GM23338 (cell line): Measurements from ENCODE around the gene PKDCC. TPM values are rescaled to one million over a fixed set of nuclear protein-coding genes. Genes with fewer than 3 reads are reported as not detected.

Source experiments
- ATAC-seq: fragments of 200-7000 bp; cut with Tn5 transposase; 3 replicates; pipeline ENCODE4 v1.9.1; 2020
- DNase-seq: peaks from one replicate; pipeline ENCODE4 v3.0.0-alpha.2; 2015; ENCODE audit warnings: low spot score
- H2AFZ ChIP-seq: fragments of 200-600 bp; sonication (generic); 2 replicates; pipeline ENCODE4 v1.8.0; 2016; ENCODE audit warnings: antibody characterized with exemption, mild to moderate bottlenecking, moderate library complexity
- H3F3A ChIP-seq: fragments of 200-600 bp; sonication (generic); replicated peaks from 2 replicates; pipeline ENCODE4 v1.8.0; 2017; ENCODE audit warnings: antibody characterized with exemption, mixed run types, low read depth
- H3K27ac ChIP-seq: fragments of 200-600 bp; sonication (generic); 2 replicates; pipeline ENCODE4 v1.6.1; 2016; ENCODE audit warnings: low read depth
- H3K27me3 ChIP-seq: fragments of 200-600 bp; sonication (generic); 2 replicates; pipeline ENCODE4 v1.8.0; 2016; ENCODE audit warnings: mild to moderate bottlenecking, mixed run types, moderate library complexity; ENCODE audit not compliant: insufficient read depth
- H3K36me3 ChIP-seq: fragments of 200-600 bp; sonication (generic); 2 replicates; pipeline ENCODE4 v1.8.0; 2016; ENCODE audit warnings: mild to moderate bottlenecking; ENCODE audit not compliant: insufficient read depth
- H3K4me1 ChIP-seq: fragments of 200-600 bp; sonication (generic); 2 replicates; pipeline ENCODE4 v1.8.0; 2016; ENCODE audit warnings: mild to moderate bottlenecking, moderate library complexity; ENCODE audit not compliant: insufficient read depth
- H3K4me2 ChIP-seq: fragments of 200-600 bp; sonication (generic); 2 replicates; pipeline ENCODE4 v1.7.1; 2017; ENCODE audit warnings: mixed run types
- H3K4me3 ChIP-seq: fragments of 200-600 bp; sonication (generic); 2 replicates; pipeline ENCODE4 v1.6.1; 2016; ENCODE audit warnings: mixed run types
- H3K79me2 ChIP-seq: fragments of 200-600 bp; sonication (generic); replicated peaks from 2 replicates; pipeline ENCODE4 v1.8.0; 2017; ENCODE audit warnings: mild to moderate bottlenecking; ENCODE audit not compliant: insufficient read depth
- H3K9me2 ChIP-seq: fragments of 200-600 bp; sonication (generic); 2 replicates; pipeline ENCODE4 v1.8.0; 2017; ENCODE audit not compliant: insufficient read depth
- H4K20me1 ChIP-seq: fragments of 200-600 bp; sonication (generic); replicated peaks from 2 replicates; pipeline ENCODE4 v1.8.0; 2017; ENCODE audit warnings: mild to moderate bottlenecking; ENCODE audit not compliant: insufficient read depth
- H3K27ac Mint-ChIP-seq: 2 replicates; pipeline ENCODE4 v1.8.0; 2020; ENCODE audit warnings: inconsistent platforms, mild to moderate bottlenecking, moderate library complexity, mixed read lengths
- H3K27me3 Mint-ChIP-seq: 3 replicates; pipeline ENCODE4 v1.8.0; 2022; ENCODE audit warnings: low read depth, mild to moderate bottlenecking, moderate library complexity, mixed read lengths, inconsistent platforms; ENCODE audit not compliant: insufficient read depth, poor library complexity
- H3K36me3 Mint-ChIP-seq: 3 replicates; pipeline ENCODE4 v1.8.0; 2021; ENCODE audit warnings: low read depth, mild to moderate bottlenecking, inconsistent platforms, moderate library complexity, mixed read lengths
- H3K4me1 Mint-ChIP-seq: 3 replicates; pipeline ENCODE4 v1.8.0; 2020; ENCODE audit warnings: mild to moderate bottlenecking, inconsistent platforms, mixed read lengths
- H3K4me3 Mint-ChIP-seq: 3 replicates; pipeline ENCODE4 v1.8.0; 2021; ENCODE audit warnings: moderate library complexity, mild to moderate bottlenecking, inconsistent platforms, mixed read lengths
- H3K9me3 Mint-ChIP-seq: 3 replicates; pipeline ENCODE4 v1.8.0; 2020; ENCODE audit warnings: moderate library complexity, mild to moderate bottlenecking, inconsistent platforms, mixed read lengths
- CREB1 ChIP-seq: fragments of 250-450 bp; sonication (Bioruptor Pico); IDR thresholded peaks from 2 replicates; pipeline ENCODE4 v1.5.0; 2020; ENCODE audit warnings: low read depth, mild to moderate bottlenecking, moderate library complexity
- CTCF ChIP-seq, 2 experiments: fragments of 200-600 bp in 1 of 2; sonication (generic) in 1 of 2; conservative IDR thresholded peaks; 2 replicates each; pipeline versions ENCODE4 v1.5.1 to v1.6.1; 2016 to 2017; ENCODE audit warnings: antibody characterized with exemption in 2 of 2, low read depth in 2 of 2, mild to moderate bottlenecking in 2 of 2, moderate library complexity in 1 of 2
- ETS1 ChIP-seq: IDR thresholded peaks from 2 replicates; pipeline ENCODE4 v1.6.1; 2016; ENCODE audit warnings: antibody characterized with exemption
- EZH2 ChIP-seq: fragments of 200-600 bp; sonication (generic); IDR thresholded peaks from one replicate; pipeline ENCODE4 v1.8.0; 2017; ENCODE audit warnings: antibody characterized with exemption, mild to moderate bottlenecking, low read depth; ENCODE audit not compliant: unreplicated experiment
- JUNB ChIP-seq: IDR thresholded peaks from one replicate; pipeline ENCODE4 v1.6.1; 2016; ENCODE audit warnings: antibody characterized with exemption; ENCODE audit not compliant: unreplicated experiment
- NANOG ChIP-seq: IDR thresholded peaks from 2 replicates; pipeline ENCODE4 v1.6.1; 2016; ENCODE audit warnings: antibody characterized with exemption, borderline replicate concordance
- POLR2AphosphoS5 ChIP-seq: IDR thresholded peaks from 2 replicates; pipeline ENCODE4 v1.6.1; 2016; ENCODE audit warnings: antibody characterized with exemption, low read depth
- REST ChIP-seq: IDR thresholded peaks from one replicate; pipeline ENCODE4 v1.6.1; 2018; ENCODE audit warnings: antibody characterized with exemption; ENCODE audit not compliant: unreplicated experiment
- STAT1 ChIP-seq: IDR thresholded peaks from one replicate; pipeline ENCODE4 v1.6.1; 2016; ENCODE audit warnings: antibody characterized with exemption; ENCODE audit not compliant: unreplicated experiment
- ZNF114 ChIP-seq: fragments of 250-450 bp; sonication (Bioruptor Pico); IDR thresholded peaks from 2 replicates; pipeline ENCODE4 v1.5.0; 2020; ENCODE audit warnings: mild to moderate bottlenecking, moderate library complexity
- polyA plus RNA-seq: library from polyadenylated mRNA; unstranded; fragments of >200 nt; fragmentation: Nextera tagmentation; extraction: Ambion mirVana; gene quantifications from 2 replicates; pipeline ENCODE4 v1.2.1, GENCODE V29; 2016
- total RNA-seq: library from RNA; depleted of rRNA; stranded (reverse); fragments of >200 nt; shearing (Covaris generic); gene quantifications from 2 replicates; pipeline ENCODE4 v1.2.3, GENCODE V29; 2014

Gene PKDCC
- total and polyA plus RNA-seq, 2 experiments from 2014 or later, result 7.0 to 44.8 TPM

- H3K9me2 ChIP-seq, result no peaks in the 10 kb centered on the region
- H3K4me2 ChIP-seq, result no peak overlapping the region
- H3K9me3 Mint-ChIP-seq, result no peaks in the 10 kb centered on the region
- no peak for DNase-seq
- no peaks in the 10 kb centered on the region; the same call in 1 of the 2 replicates for H3K36me3 ChIP-seq
- H3K4me1 ChIP-seq, result no peaks in the 10 kb centered on the region
- no peak overlapping the region for H2AFZ ChIP-seq
- no peak overlapping the region for H3K4me3 ChIP-seq
- ATAC-seq, result peak; percentile 26
- no peaks in the 10 kb centered on the region for H3K27me3 ChIP-seq
- H3K27ac Mint-ChIP-seq, result no peak overlapping the region
- peaks cover 3% of the 10 kb centered on the region; the same call in 2 of the 3 replicates for H3K4me1 Mint-ChIP-seq
- H4K20me1 ChIP-seq, result no peaks in the 10 kb centered on the region
- no peaks in the 10 kb centered on the region for H3K79me2 ChIP-seq
- peaks cover 2% of the 10 kb centered on the region for H3K27me3 Mint-ChIP-seq
- peaks cover 26% of the 10 kb centered on the region for H3K36me3 Mint-ChIP-seq
- TF ChIP-seq NANOG (no peak), STAT1 (no peak), CTCF (conservative IDR thresholded peaks at IDR 0.05; ENCODE audit: low read depth in 2 of 2) (peak in 1 of 2 experiments; percentile 28; a peak in 2 of 4 replicates), REST (no peak), JUNB (no peak)
- H3K4me3 Mint-ChIP-seq, result no peak overlapping the region
- no peaks in the 10 kb centered on the region for H3F3A ChIP-seq
- H3K27ac ChIP-seq, result no peak overlapping the region
Observed at GRCh38 chr2:42060028-42060427, 12.2 kb downstream of the PKDCC start.

GRCh38 chr2:42060718-42061619, 13.1 kb downstream of the PKDCC start:
- Mint-ChIP-seq H3K27ac (no peak overlapping the region), H3K36me3 (peaks cover 26% of the 10 kb centered on the region), H3K9me3 (no peaks in the 10 kb centered on the region), H3K4me3 (no peak overlapping the region), H3K4me1 (peaks cover 3% of the 10 kb centered on the region; the same call in 2 of the 3 replicates), H3K27me3 (peaks cover 2% of the 10 kb centered on the region)
- no peak for DNase-seq
- Histone ChIP-seq H3K9me2 (no peaks in the 10 kb centered on the region), H3K4me2 (no peak overlapping the region), H3F3A (no peaks in the 10 kb centered on the region), H3K27ac (no peak overlapping the region), H3K27me3 (no peaks in the 10 kb centered on the region), H2AFZ (no peak overlapping the region), H3K4me1 (no peaks in the 10 kb centered on the region), H3K36me3 (no peaks in the 10 kb centered on the region; the same call in 1 of the 2 replicates), H3K4me3 (no peak overlapping the region), H3K79me2 (no peaks in the 10 kb centered on the region), H4K20me1 (no peaks in the 10 kb centered on the region)
- no peak for ATAC-seq
- TF ChIP-seq CREB1 (CRISPR knock-in tag), result no peak
- no peak for TF ChIP-seq POLR2AphosphoS5
- TF ChIP-seq ETS1, result no peak
- TF ChIP-seq REST, result no peak
- no peak for TF ChIP-seq NANOG
- TF ChIP-seq CTCF (conservative IDR thresholded peaks at IDR 0.05; ENCODE audit: low read depth in 2 of 2), result no peak
- TF ChIP-seq EZH2, result no peak
- TF ChIP-seq ZNF114 (CRISPR knock-in tag), result no peak
- TF ChIP-seq STAT1, result no peak
